ENCODE measurements around the gene ITPK1. TPM values are rescaled to one million over a fixed set of nuclear protein-coding genes. Genes with fewer than 3 reads are reported as not detected.

Gene ITPK1
- total and polyA plus RNA-seq, 10 of the 15 experiments (the other 5 are each of a cell fraction or from before 2014, with no cell fraction given) = 1.3 to 73.2 (median 27.0) TPM

GRCh38 chr14:92938890-92939671, 176.6 kb downstream of the ITPK1 start:
- FAIRE-seq = no peak
- Histone ChIP-seq H3K27ac (ENCODE audit: control insufficient read depth, insufficient read depth) (no peak overlapping the region), H3K36me3 (ENCODE audit: control insufficient read depth in 2 of 2, insufficient read depth in 2 of 2, low read length in 1 of 2) (peaks cover 0 to 12% of the 10 kb centered on the region in 2 experiments; a peak in 3 of 4 replicates), H3K4me2 (ENCODE audit: control insufficient read depth, insufficient read depth) (no peak overlapping the region), H3K79me2 (ENCODE audit: control insufficient read depth, insufficient read depth, low read length) (no peaks in the 10 kb centered on the region), H2AFZ (ENCODE audit: control insufficient read depth, low read depth, low read length) (no peak overlapping the region), H3K4me3 (no peak overlapping the region), H4K20me1 (ENCODE audit: control insufficient read depth, insufficient read depth) (no peaks in the 10 kb centered on the region), H3K27me3 (replicated peaks in 1 of 2; ENCODE audit: control insufficient read depth in 2 of 2, insufficient read depth in 2 of 2, low read length in 1 of 2) (no peaks in the 10 kb centered on the region), H3K9ac (ENCODE audit: control insufficient read depth, insufficient read depth, low read length) (no peak overlapping the region), H3K9me3 (replicated peaks; ENCODE audit: control insufficient read depth, insufficient read depth, low read length) (no peaks in the 10 kb centered on the region), H3K4me1 (ENCODE audit: control insufficient read depth, insufficient read depth, low read length) (no peaks in the 10 kb centered on the region)
- 91% methylated on average over 27 of the region's 27 CpGs for WGBS (ENCODE audit: insufficient coverage, insufficient replicate concordance, low lambda C conversion rate, missing lambda C conversion rate)
- intact Hi-C loops (cut with micrococcal nuclease; ENCODE audit: unreplicated experiment) (no loop called here), in situ Hi-C loops (cut with MboI) (no loop called here)
- no peak for DNase-seq (ENCODE audit: low read depth, low spot score)
- ChIA-PET POLR2A (no interaction called here), RAD21 (ENCODE audit: unreplicated experiment) (no interaction called here), SMC1A (ENCODE audit: uncharacterized antibody, unreplicated experiment) (no interaction called here), CTCF (interaction anchor here (0.7 kb wide), 1 partner anchor 12 kb away, joined by 3 read pairs; no protein-coding TSS in a partner anchor)
- ATAC-seq = no peak
- BruUV-seq (replicated peaks) = no TSS peak
- no peak for TF ChIP-seq IKZF2 (IDR thresholded peaks at IDR 0.05)
- TF ChIP-seq PBX3 (IDR thresholded peaks at IDR 0.05; ENCODE audit: insufficient replicate concordance, low read depth, low read length) = no peak
- TF ChIP-seq POU2F2 (IDR thresholded peaks at IDR 0.05; ENCODE audit: borderline replicate concordance, low read depth, low read length) = no peak
- TF ChIP-seq SREBF1 (IDR thresholded peaks at IDR 0.05; ENCODE audit: low read length) = no peak
- TF ChIP-seq NFXL1 (IDR thresholded peaks at IDR 0.05; ENCODE audit: borderline replicate concordance) = no peak
- no peak for TF ChIP-seq CREM (IDR thresholded peaks at IDR 0.05; ENCODE audit: low read depth)

Measured in GM12878 (cell line).